Suprapubic skin (tissue), 3 donors: ENCODE data around the gene FKBP3.

ENCODE experiments used
- CTCF ChIP-seq, 2 donors: fragments of 200-600 bp in 1 of 2; fragments of 450-650 bp in 1 of 2; sonication (generic) in 1 of 2; IDR thresholded peaks; one replicate each; pipeline ENCODE4 v1.5.1; 2016 to 2019; ENCODE audit warnings: antibody characterized with exemption in 2 of 2, mild to moderate bottlenecking in 1 of 2, moderate library complexity in 1 of 2
- EP300 ChIP-seq: sonication (generic); formaldehyde crosslinking; IDR thresholded peaks from one replicate; pipeline ENCODE4 v1.6.1; 2017; ENCODE audit warnings: antibody characterized with exemption
- POLR2A ChIP-seq, 2 donors: fragments of 450-650 bp; IDR thresholded peaks; one replicate each; pipeline ENCODE4 v1.6.1; 2017; ENCODE audit warnings: antibody characterized with exemption in 2 of 2, mild to moderate bottlenecking in 2 of 2, moderate library complexity in 2 of 2

- TF ChIP-seq POLR2A (IDR thresholded peaks at IDR 0.05) (no peak), CTCF (IDR thresholded peaks at IDR 0.05) (no peak), EP300 (no peak)
These were observed 10.4 kb upstream of the FKBP3 start for GRCh38 chr14:45144658-45145057.
